ENCODE results near the gene KSR2. TPM values are rescaled to one million over a fixed set of nuclear protein-coding genes. Genes with fewer than 3 reads are reported as not detected.

The KSR2 gene
- total and polyA plus RNA-seq, 2 donors from 2014 or later: 0.34 to 2.9 TPM

DNA sequence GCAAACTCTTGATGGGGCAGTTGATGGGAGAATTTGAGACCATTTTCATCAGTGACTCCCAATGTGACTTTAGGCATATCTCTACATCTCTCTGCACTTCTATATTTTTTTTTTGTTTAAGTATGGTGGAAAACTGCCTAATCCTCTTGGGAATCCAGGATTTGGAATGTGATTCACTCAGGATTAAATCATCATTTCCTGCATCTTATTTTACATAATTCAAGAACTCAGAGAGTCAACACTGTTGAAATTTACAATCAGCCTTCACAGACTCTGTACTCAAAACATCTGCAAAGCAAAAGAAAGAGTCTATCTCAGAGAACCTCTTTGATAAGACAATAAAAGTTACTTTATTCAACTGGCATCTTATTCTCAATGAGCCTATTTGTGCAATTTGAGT is 346.7 kb downstream of the KSR2 start:
- Histone ChIP-seq H3K27me3 (ENCODE audit: control insufficient read depth, insufficient read depth, low read length) (no peaks in the 10 kb centered on the region), H3K27ac (ENCODE audit: low read depth in 2 of 2, low read length in 2 of 2) (no peak overlapping the region), H3K9me3 (ENCODE audit: control insufficient read depth in 2 of 3, insufficient read depth in 1 of 3, low read length in 3 of 3) (no peaks in the 10 kb centered on the region), H3K4me1 (ENCODE audit: control insufficient read depth in 2 of 3, insufficient read depth in 2 of 3, low read depth in 1 of 3, low read length in 3 of 3) (no peaks in the 10 kb centered on the region), H3K36me3 (ENCODE audit: control insufficient read depth in 2 of 3, insufficient read depth in 3 of 3, low read length in 3 of 3) (no peaks in the 10 kb centered on the region), H3K4me3 (ENCODE audit: low read length in 3 of 3) (no peak overlapping the region), H3K9ac (ENCODE audit: low read length in 3 of 3) (no peak overlapping the region)
- FAIRE-seq (no peak), DNase-seq (no peak)
- intact Hi-C loops (cut with DNase I): no loop called here
- TF ChIP-seq CTCF (IDR thresholded peaks at IDR 0.05; ENCODE audit: borderline replicate concordance, extremely low read depth, insufficient read depth): no peak

DNA sequence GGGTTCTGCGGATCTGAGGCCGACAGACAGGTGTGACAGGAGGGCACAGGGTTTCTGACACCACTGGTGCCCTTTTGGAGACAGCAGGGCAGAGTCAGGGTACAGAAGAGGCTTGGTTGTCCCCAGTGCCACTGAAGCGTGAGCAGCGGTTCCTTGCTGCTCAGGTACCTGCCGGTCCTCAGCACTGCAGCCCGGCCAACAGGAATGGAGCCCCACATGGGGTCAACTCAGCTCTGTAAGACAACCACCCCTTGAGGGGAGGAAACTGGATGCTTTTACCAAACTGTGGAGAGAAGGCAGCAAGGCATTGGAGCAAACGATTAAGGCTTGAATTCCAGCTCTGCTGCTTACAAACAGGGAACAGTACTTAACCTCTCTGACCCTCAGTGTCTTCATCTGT is 361.0 kb downstream of the KSR2 start:
- no peaks in the 10 kb centered on the region for H3K9me3 ChIP-seq (ENCODE audit: control insufficient read depth in 2 of 3, insufficient read depth in 1 of 3, low read length in 3 of 3)
- no peaks in the 10 kb centered on the region for H3K4me1 ChIP-seq (ENCODE audit: control insufficient read depth in 2 of 3, insufficient read depth in 2 of 3, low read depth in 1 of 3, low read length in 3 of 3)
- H3K27me3 ChIP-seq (ENCODE audit: control insufficient read depth, insufficient read depth, low read length): no peaks in the 10 kb centered on the region
- H3K27ac ChIP-seq (ENCODE audit: low read depth in 2 of 2, low read length in 2 of 2): no peak overlapping the region
- no peak overlapping the region for H3K9ac ChIP-seq (ENCODE audit: low read length in 3 of 3)
- no peak for DNase-seq
- no peaks in the 10 kb centered on the region for H3K36me3 ChIP-seq (ENCODE audit: control insufficient read depth in 2 of 3, insufficient read depth in 3 of 3, low read length in 3 of 3)
- intact Hi-C loops (cut with DNase I): no loop called here
- no peak for FAIRE-seq
- no peak for TF ChIP-seq CTCF (IDR thresholded peaks at IDR 0.05; ENCODE audit: borderline replicate concordance, extremely low read depth, insufficient read depth)
- H3K4me3 ChIP-seq (ENCODE audit: low read length in 3 of 3): no peak overlapping the region

GRCh38 chr12:117606945-117607344 is 361.8 kb downstream of the KSR2 start:
- no peak for TF ChIP-seq CTCF (IDR thresholded peaks at IDR 0.05; ENCODE audit: borderline replicate concordance, extremely low read depth, insufficient read depth)
- Histone ChIP-seq H3K4me3 (ENCODE audit: low read length in 3 of 3) (no peak overlapping the region), H3K9ac (ENCODE audit: low read length in 3 of 3) (no peak overlapping the region), H3K4me1 (ENCODE audit: control insufficient read depth in 2 of 3, insufficient read depth in 2 of 3, low read depth in 1 of 3, low read length in 3 of 3) (no peaks in the 10 kb centered on the region), H3K36me3 (ENCODE audit: control insufficient read depth in 2 of 3, insufficient read depth in 3 of 3, low read length in 3 of 3) (no peaks in the 10 kb centered on the region), H3K27me3 (ENCODE audit: control insufficient read depth, insufficient read depth, low read length) (no peaks in the 10 kb centered on the region), H3K9me3 (ENCODE audit: control insufficient read depth in 2 of 3, insufficient read depth in 1 of 3, low read length in 3 of 3) (no peaks in the 10 kb centered on the region), H3K27ac (ENCODE audit: low read depth in 2 of 2, low read length in 2 of 2) (no peak overlapping the region)
- no peak for FAIRE-seq
- DNase-seq: no peak
- intact Hi-C loops (cut with DNase I): no loop called here

GRCh38 chr12:117606024-117606423 is 362.8 kb downstream of the KSR2 start:
- Histone ChIP-seq H3K4me3 (ENCODE audit: low read length in 3 of 3) (no peak overlapping the region), H3K9me3 (ENCODE audit: control insufficient read depth in 2 of 3, insufficient read depth in 1 of 3, low read length in 3 of 3) (no peaks in the 10 kb centered on the region), H3K36me3 (ENCODE audit: control insufficient read depth in 2 of 3, insufficient read depth in 3 of 3, low read length in 3 of 3) (no peaks in the 10 kb centered on the region), H3K27me3 (ENCODE audit: control insufficient read depth, insufficient read depth, low read length) (no peaks in the 10 kb centered on the region), H3K4me1 (ENCODE audit: control insufficient read depth in 2 of 3, insufficient read depth in 2 of 3, low read depth in 1 of 3, low read length in 3 of 3) (no peaks in the 10 kb centered on the region), H3K9ac (ENCODE audit: low read length in 3 of 3) (no peak overlapping the region), H3K27ac (ENCODE audit: low read depth in 2 of 2, low read length in 2 of 2) (no peak overlapping the region)
- DNase-seq (no peak), FAIRE-seq (no peak)
- TF ChIP-seq CTCF (IDR thresholded peaks at IDR 0.05; ENCODE audit: borderline replicate concordance, extremely low read depth, insufficient read depth): no peak
- intact Hi-C loops (cut with DNase I): no loop called here
